ENCODE data around the gene COG6. TPM values are rescaled to one million over a fixed set of nuclear protein-coding genes. Genes with fewer than 3 reads are reported as not detected.
A peak's percentile ranks its signal among the peaks of the same experiment; 100 is the strongest.

Gene COG6
- total RNA-seq, 1 donor from 2014 or later, result 24.3 TPM

GRCh38 chr13:39655041-39655568, 357 bp upstream of the COG6 start:
- DNase-seq, result no peak
- H3K27ac Mint-ChIP-seq, result peak overlapping the region; percentile 92
- peak overlapping the region; percentile 92 for H3K4me3 Mint-ChIP-seq
- H3K27me3 Mint-ChIP-seq, result peaks cover 13% of the 10 kb centered on the region
- H3K9me3 Mint-ChIP-seq, result peaks cover 14% of the 10 kb centered on the region
- peaks cover 21% of the 10 kb centered on the region for H3K4me1 Mint-ChIP-seq
- intact Hi-C loops (cut with micrococcal nuclease), result loop anchor here (2.0 to 5.0 kb wide), 2 partner anchors 53 to 616 kb away; partner anchors contain the start of genes LHFPL6, NHLRC3 and PROSER1
- H3K36me3 Mint-ChIP-seq (ENCODE audit: low read depth), result peaks cover 15% of the 10 kb centered on the region

GRCh38 chr13:39656325-39656677, 839 bp downstream of the COG6 start:
- intact Hi-C loops (cut with micrococcal nuclease), result loop anchor here (5.0 kb wide), 1 partner anchor 54 kb away; the partner anchor contains the start of gene LHFPL6
- peak overlapping the region; percentile 92 for H3K4me3 Mint-ChIP-seq
- H3K4me1 Mint-ChIP-seq, result peaks cover 21% of the 10 kb centered on the region

GRCh38 chr13:39663508-39663907, 8.0 kb downstream of the COG6 start:
- no peak overlapping the region for H3K27ac Mint-ChIP-seq
- no peaks in the 10 kb centered on the region for H3K9me3 Mint-ChIP-seq
- DNase-seq, result no peak
- H3K4me1 Mint-ChIP-seq, result peaks cover 5% of the 10 kb centered on the region
- no peak overlapping the region for H3K4me3 Mint-ChIP-seq
- no peaks in the 10 kb centered on the region for H3K27me3 Mint-ChIP-seq
- intact Hi-C loops (cut with micrococcal nuclease), result no loop called here
- peaks cover 23% of the 10 kb centered on the region for H3K36me3 Mint-ChIP-seq (ENCODE audit: low read depth)

More at GRCh38 chr13:39656325-39656677, 839 bp downstream of the COG6 start:
- Mint-ChIP-seq H3K36me3 (ENCODE audit: low read depth) (peaks cover 16% of the 10 kb centered on the region), H3K27ac (peak overlapping the region; percentile 92), H3K27me3 (peaks cover 11% of the 10 kb centered on the region), H3K9me3 (peaks cover 14% of the 10 kb centered on the region)
- no peak for DNase-seq

- peaks cover 3% of the 10 kb centered on the region for H3K4me1 Mint-ChIP-seq
- H3K36me3 Mint-ChIP-seq (ENCODE audit: low read depth), result peaks cover 21% of the 10 kb centered on the region
- intact Hi-C loops (cut with micrococcal nuclease), result no loop called here
- no peaks in the 10 kb centered on the region for H3K27me3 Mint-ChIP-seq
- no peaks in the 10 kb centered on the region for H3K9me3 Mint-ChIP-seq
- H3K27ac Mint-ChIP-seq, result no peak overlapping the region
- no peak for DNase-seq
- H3K4me3 Mint-ChIP-seq, result no peak overlapping the region
Measured at GRCh38 chr13:39663958-39664357, 8.5 kb downstream of the COG6 start.

GRCh38 chr13:39665763-39666162, 10.3 kb downstream of the COG6 start:
- H3K4me3 Mint-ChIP-seq, result no peak overlapping the region
- no peaks in the 10 kb centered on the region for H3K9me3 Mint-ChIP-seq
- no peak for DNase-seq
- intact Hi-C loops (cut with micrococcal nuclease), result no loop called here
- no peak overlapping the region for H3K27ac Mint-ChIP-seq
- peaks cover 17% of the 10 kb centered on the region for H3K36me3 Mint-ChIP-seq (ENCODE audit: low read depth)
- H3K4me1 Mint-ChIP-seq, result peaks cover 3% of the 10 kb centered on the region
- no peaks in the 10 kb centered on the region for H3K27me3 Mint-ChIP-seq

- Mint-ChIP-seq H3K4me1 (no peaks in the 10 kb centered on the region), H3K4me3 (no peak overlapping the region), H3K36me3 (ENCODE audit: low read depth) (peaks cover 17% of the 10 kb centered on the region), H3K27me3 (no peaks in the 10 kb centered on the region), H3K27ac (no peak overlapping the region), H3K9me3 (peaks cover 4% of the 10 kb centered on the region)
- intact Hi-C loops (cut with micrococcal nuclease), result loop anchor here (10.0 kb wide), 2 partner anchors 406 to 526 kb away; no protein-coding TSS in a partner anchor
- DNase-seq, result no peak
Measured at GRCh38 chr13:39670445-39670844, 15.0 kb downstream of the COG6 start.

GRCh38 chr13:39672378-39673132, 17.1 kb downstream of the COG6 start:
- Mint-ChIP-seq H3K9me3 (peaks cover 4% of the 10 kb centered on the region), H3K4me3 (no peak overlapping the region), H3K36me3 (ENCODE audit: low read depth) (peaks cover 7% of the 10 kb centered on the region), H3K27ac (no peak overlapping the region), H3K27me3 (no peaks in the 10 kb centered on the region), H3K4me1 (no peaks in the 10 kb centered on the region)
- intact Hi-C loops (cut with micrococcal nuclease), result loop anchor here (10.0 kb wide), 2 partner anchors 408 to 528 kb away; no protein-coding TSS in a partner anchor
- no peak for DNase-seq

GRCh38 chr13:39675904-39676303, 20.4 kb downstream of the COG6 start:
- no peaks in the 10 kb centered on the region for H3K4me1 Mint-ChIP-seq
- no peaks in the 10 kb centered on the region for H3K27me3 Mint-ChIP-seq
- H3K9me3 Mint-ChIP-seq, result peaks cover 4% of the 10 kb centered on the region
- DNase-seq, result no peak
- no peak overlapping the region for H3K27ac Mint-ChIP-seq
- peaks cover 19% of the 10 kb centered on the region for H3K36me3 Mint-ChIP-seq (ENCODE audit: low read depth)
- H3K4me3 Mint-ChIP-seq, result no peak overlapping the region
- intact Hi-C loops (cut with micrococcal nuclease), result loop anchor here (5.0 to 10.0 kb wide), 3 partner anchors 64 to 531 kb away; no protein-coding TSS in a partner anchor

GRCh38 chr13:39676315-39676876, 20.9 kb downstream of the COG6 start:
- peak; percentile 73 for DNase-seq
- Mint-ChIP-seq H3K4me1 (no peaks in the 10 kb centered on the region), H3K27me3 (no peaks in the 10 kb centered on the region), H3K27ac (no peak overlapping the region), H3K4me3 (no peak overlapping the region), H3K9me3 (peaks cover 4% of the 10 kb centered on the region), H3K36me3 (ENCODE audit: low read depth) (peaks cover 21% of the 10 kb centered on the region)
- intact Hi-C loops (cut with micrococcal nuclease), result loop anchor here (5.0 to 10.0 kb wide), 3 partner anchors 64 to 532 kb away; no protein-coding TSS in a partner anchor

GRCh38 chr13:39682310-39682709, 26.8 kb downstream of the COG6 start:
- intact Hi-C loops (cut with micrococcal nuclease), result loop anchor here (5.0 to 10.0 kb wide), 2 partner anchors 260 to 382 kb away; no protein-coding TSS in a partner anchor
- H3K4me3 Mint-ChIP-seq, result no peak overlapping the region
- no peaks in the 10 kb centered on the region for H3K27me3 Mint-ChIP-seq
- H3K27ac Mint-ChIP-seq, result no peak overlapping the region
- no peaks in the 10 kb centered on the region for H3K9me3 Mint-ChIP-seq
- DNase-seq, result no peak
- peaks cover 7% of the 10 kb centered on the region for H3K4me1 Mint-ChIP-seq
- peaks cover 23% of the 10 kb centered on the region for H3K36me3 Mint-ChIP-seq (ENCODE audit: low read depth)

GRCh38 chr13:39682788-39683187, 27.3 kb downstream of the COG6 start:
- no peak for DNase-seq
- Mint-ChIP-seq H3K4me1 (peaks cover 7% of the 10 kb centered on the region), H3K27me3 (no peaks in the 10 kb centered on the region), H3K36me3 (ENCODE audit: low read depth) (peaks cover 23% of the 10 kb centered on the region), H3K4me3 (no peak overlapping the region), H3K27ac (no peak overlapping the region), H3K9me3 (no peaks in the 10 kb centered on the region)
- intact Hi-C loops (cut with micrococcal nuclease), result loop anchor here (5.0 to 10.0 kb wide), 2 partner anchors 260 to 382 kb away; no protein-coding TSS in a partner anchor

GRCh38 chr13:39684531-39685137, 29.2 kb downstream of the COG6 start:
- H3K27me3 Mint-ChIP-seq, result no peaks in the 10 kb centered on the region
- intact Hi-C loops (cut with micrococcal nuclease), result loop anchor here (1.0 to 10.0 kb wide), 4 partner anchors 258 to 1093 kb away; no protein-coding TSS in a partner anchor
- peaks cover 18% of the 10 kb centered on the region for H3K4me1 Mint-ChIP-seq
- no peak overlapping the region for H3K27ac Mint-ChIP-seq
- H3K4me3 Mint-ChIP-seq, result no peak overlapping the region
- H3K36me3 Mint-ChIP-seq (ENCODE audit: low read depth), result peaks cover 27% of the 10 kb centered on the region
- no peaks in the 10 kb centered on the region for H3K9me3 Mint-ChIP-seq
- no peak for DNase-seq

- intact Hi-C loops (cut with micrococcal nuclease), result loop anchor here (10.0 kb wide), 1 partner anchor 379 kb away; no protein-coding TSS in a partner anchor
- Mint-ChIP-seq H3K9me3 (no peaks in the 10 kb centered on the region), H3K36me3 (ENCODE audit: low read depth) (peaks cover 23% of the 10 kb centered on the region)
Measured at GRCh38 chr13:39685652-39686051, 30.2 kb downstream of the COG6 start.

More at GRCh38 chr13:39685652-39686051, 30.2 kb downstream of the COG6 start:
- H3K27ac Mint-ChIP-seq, result no peak overlapping the region
- no peak for DNase-seq
- H3K4me1 Mint-ChIP-seq, result peaks cover 18% of the 10 kb centered on the region
- no peak overlapping the region for H3K4me3 Mint-ChIP-seq
- H3K27me3 Mint-ChIP-seq, result no peaks in the 10 kb centered on the region
